ENCODE measurements around the gene PCDHB1.
A peak's percentile ranks its signal among the peaks of the same experiment; 100 is the strongest.
"Not testable (repeated sequence)": the region's sequence is repeated elsewhere in the genome, so short reads cannot be mapped to it uniquely, and the experiment has no call there.

Gene PCDHB1

DNA sequence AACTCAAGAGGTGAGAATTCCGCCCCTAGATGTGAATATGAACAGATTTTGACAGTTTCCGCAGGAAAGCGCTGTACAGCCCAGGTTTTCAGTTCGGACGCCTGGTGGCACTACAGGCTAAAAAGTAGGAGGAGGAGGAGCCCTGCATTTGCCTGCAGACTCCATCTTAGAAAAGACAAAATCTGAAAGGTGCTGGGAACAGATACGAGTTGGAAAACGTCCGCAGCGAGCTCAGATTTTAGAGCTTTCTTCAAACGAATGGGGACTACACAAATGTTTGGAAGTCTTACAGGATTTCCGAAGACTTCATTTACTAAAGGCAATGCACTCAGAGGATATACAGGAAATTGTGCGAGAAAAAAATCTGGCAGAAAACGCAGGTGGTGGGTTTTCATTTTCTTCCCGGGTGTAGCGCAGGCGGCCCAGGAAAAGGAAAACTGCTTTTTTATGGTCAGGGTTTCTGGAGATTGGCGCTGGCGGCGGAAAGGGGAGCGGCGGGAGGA lies 33.4 kb downstream of the PCDHB1 start:
- DNase-seq: peak; percentile 93

GRCh38 chr5:141094481-141095262 lies 43.5 kb downstream of the PCDHB1 start, which contains the start of gene PCDHB2:
Gene PCDHB2, plus strand, starts transcription at chr5:141094615. Its CDS starts 176 bp downstream, at chr5:141094791.
- DNase-seq: peak; percentile 96

DNA sequence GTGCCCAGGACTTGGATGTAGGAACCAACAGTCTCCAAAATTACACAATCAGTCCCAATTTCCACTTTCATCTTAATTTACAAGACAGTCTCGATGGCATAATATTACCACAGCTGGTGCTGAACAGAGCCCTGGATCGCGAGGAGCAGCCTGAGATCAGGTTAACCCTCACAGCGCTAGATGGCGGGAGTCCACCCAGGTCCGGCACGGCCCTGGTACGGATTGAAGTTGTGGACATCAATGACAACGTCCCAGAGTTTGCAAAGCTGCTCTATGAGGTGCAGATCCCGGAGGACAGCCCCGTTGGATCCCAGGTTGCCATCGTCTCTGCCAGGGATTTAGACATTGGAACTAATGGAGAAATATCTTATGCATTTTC lies 44.1 kb downstream of the PCDHB1 start:
- DNase-seq: no peak

- DNase-seq: not testable (repeated sequence)
Observed at GRCh38 chr5:141096181-141096580, 45.0 kb downstream of the PCDHB1 start.

DNA sequence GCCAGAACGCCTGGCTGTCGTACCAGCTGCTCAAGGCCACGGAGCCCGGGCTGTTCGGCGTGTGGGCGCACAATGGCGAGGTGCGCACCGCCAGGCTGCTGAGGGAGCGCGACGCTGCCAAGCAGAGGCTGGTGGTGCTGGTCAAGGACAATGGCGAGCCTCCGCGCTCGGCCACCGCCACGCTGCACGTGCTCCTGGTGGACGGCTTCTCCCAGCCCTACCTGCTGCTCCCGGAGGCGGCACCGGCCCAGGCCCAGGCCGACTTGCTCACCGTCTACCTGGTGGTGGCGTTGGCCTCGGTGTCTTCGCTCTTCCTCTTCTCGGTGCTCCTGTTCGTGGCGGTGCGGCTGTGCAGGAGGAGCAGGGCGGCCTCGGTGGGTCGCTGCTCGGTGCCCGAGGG lies 45.4 kb downstream of the PCDHB1 start:
- not testable (repeated sequence) for DNase-seq

DNA sequence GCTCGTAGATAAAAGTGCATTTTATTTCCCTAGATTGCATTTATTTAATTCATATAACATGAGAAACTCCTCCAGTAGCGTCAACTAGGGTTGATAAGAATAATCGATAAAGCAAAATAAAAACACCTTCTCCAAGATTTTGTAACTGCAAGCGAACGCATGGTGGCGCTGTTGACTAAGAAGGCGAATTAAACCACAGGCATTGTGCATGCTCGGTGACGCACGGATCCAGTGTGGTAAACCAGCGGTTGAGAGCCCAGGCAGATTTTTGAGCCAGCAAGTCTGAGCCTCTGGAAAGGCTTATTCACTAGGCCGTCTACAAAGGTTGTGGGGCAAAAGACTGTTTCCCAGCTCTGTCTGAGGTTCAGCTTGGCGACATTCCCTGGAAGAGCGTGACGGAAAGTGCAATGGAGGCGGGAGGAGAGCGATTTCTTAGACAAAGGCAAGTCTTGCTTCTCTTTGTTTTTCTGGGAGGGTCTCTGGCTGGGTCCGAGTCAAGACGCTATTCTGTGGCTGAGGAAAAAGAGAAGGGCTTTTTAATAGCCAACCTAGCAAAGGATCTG lies 49.1 kb downstream of the PCDHB1 start, which contains the start of gene PCDHB3:
Gene PCDHB3 (plus strand): TSS at position 231 of the 563 bp plus-strand sequence. CDS start 177 bp downstream, at position 408.
- no peak for DNase-seq

DNA sequence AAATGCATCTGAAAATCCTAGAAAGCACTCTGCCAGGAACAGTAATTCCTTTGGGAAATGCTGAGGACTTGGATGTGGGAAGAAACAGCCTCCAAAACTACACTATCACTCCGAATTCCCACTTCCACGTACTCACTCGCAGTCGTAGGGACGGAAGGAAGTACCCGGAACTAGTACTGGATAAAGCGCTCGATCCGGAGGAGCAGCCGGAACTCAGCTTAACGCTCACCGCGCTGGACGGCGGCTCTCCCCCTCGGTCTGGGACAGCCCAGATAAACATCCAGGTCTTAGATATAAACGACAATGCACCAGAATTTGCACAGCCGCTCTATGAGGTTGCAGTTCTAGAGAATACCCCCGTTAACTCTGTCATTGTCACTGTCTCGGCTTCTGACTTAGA lies 49.9 kb downstream of the PCDHB1 start:
- no peak for DNase-seq

- DNase-seq: not testable (repeated sequence)
Observed at GRCh38 chr5:141102070-141102469, 50.9 kb downstream of the PCDHB1 start.

DNA sequence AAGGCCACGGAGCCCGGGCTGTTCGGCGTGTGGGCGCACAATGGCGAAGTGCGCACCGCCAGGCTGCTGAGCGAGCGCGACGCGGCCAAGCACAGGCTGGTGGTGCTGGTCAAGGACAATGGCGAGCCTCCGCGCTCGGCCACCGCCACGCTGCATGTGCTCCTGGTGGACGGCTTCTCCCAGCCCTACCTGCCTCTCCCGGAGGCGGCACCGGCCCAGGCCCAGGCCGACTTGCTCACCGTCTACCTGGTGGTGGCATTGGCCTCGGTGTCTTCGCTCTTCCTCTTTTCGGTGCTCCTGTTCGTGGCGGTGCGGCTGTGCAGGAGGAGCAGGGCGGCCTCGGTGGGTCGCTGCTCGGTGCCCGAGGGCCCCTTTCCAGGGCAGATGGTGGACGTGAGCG lies 51.3 kb downstream of the PCDHB1 start:
- DNase-seq: not testable (repeated sequence)

- no peak for DNase-seq
Observed at GRCh38 chr5:141105350-141105749, 54.2 kb downstream of the PCDHB1 start.
